ENCODE results near the gene MEIS3.

Gene MEIS3

DNA sequence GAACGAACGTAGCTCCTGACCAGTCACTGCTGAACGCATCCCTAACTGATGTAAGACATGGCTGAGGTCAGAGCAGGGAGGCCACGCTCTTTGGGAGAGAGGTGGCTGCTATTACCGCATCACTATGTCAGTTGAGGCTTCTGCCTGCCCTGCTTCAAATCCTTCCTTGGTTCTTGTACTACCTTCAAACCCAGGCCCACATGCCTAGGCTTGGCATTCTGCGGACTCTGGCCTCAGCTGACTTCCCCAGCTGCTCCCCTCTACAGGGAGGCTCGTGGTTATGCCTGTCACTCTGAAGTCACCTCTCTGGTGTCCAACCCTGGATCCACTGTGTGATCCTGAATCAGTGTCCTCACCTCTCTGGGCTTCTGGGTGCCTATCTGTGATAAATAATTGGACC, 14.8 kb upstream of the MEIS3 start:
- DNase-seq: no peak

DNA sequence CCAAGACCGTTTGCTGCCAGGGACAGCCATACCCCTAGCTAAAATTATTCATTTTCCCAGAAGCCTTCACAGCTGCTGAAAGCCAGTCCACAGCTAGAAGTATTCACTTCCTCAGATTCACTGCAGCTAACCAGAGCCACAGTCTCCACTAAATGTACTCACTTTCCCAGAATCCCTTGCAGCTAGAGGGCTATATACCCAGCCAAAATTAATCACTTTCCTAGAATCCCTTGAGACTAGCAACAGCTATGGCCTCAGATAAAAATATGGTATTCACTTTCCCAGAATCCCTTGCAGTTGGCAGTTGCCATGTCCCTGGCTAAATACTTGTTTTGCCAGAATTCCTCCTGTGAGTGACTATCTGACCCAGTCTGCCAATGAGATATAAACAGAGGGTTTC, 13.8 kb upstream of the MEIS3 start:
- DNase-seq: no peak

DNA sequence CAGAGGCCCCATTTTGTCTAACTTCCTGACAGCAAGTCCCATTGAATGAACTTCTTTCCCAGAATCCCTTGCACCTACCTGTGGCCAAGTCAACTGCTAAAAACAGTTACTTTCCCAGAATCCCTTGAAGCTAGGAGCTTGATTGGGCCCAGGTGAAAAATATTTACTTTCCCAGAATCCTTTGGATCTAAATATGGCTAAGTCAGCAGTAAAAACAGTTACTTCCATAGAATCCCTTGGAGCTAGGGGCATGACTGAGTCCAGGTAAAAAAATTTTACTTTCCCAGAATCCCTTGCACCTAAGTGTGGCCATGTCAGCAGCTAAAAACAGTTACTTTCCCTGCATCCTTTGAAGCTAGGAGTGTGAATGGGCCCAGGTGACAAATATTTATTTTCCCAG, 13.2 kb upstream of the MEIS3 start:
- DNase-seq: no peak

GRCh38 chr19:47432091-47432490, 12.8 kb upstream of the MEIS3 start:
- DNase-seq: no peak

- no peak for DNase-seq
Observed at GRCh38 chr19:47430041-47430802, 10.9 kb upstream of the MEIS3 start.

GRCh38 chr19:47429140-47429793, 9.9 kb upstream of the MEIS3 start:
- no peak for DNase-seq

- peak; percentile 91 for DNase-seq
Observed at GRCh38 chr19:47428177-47428894, 9.0 kb upstream of the MEIS3 start.

DNA sequence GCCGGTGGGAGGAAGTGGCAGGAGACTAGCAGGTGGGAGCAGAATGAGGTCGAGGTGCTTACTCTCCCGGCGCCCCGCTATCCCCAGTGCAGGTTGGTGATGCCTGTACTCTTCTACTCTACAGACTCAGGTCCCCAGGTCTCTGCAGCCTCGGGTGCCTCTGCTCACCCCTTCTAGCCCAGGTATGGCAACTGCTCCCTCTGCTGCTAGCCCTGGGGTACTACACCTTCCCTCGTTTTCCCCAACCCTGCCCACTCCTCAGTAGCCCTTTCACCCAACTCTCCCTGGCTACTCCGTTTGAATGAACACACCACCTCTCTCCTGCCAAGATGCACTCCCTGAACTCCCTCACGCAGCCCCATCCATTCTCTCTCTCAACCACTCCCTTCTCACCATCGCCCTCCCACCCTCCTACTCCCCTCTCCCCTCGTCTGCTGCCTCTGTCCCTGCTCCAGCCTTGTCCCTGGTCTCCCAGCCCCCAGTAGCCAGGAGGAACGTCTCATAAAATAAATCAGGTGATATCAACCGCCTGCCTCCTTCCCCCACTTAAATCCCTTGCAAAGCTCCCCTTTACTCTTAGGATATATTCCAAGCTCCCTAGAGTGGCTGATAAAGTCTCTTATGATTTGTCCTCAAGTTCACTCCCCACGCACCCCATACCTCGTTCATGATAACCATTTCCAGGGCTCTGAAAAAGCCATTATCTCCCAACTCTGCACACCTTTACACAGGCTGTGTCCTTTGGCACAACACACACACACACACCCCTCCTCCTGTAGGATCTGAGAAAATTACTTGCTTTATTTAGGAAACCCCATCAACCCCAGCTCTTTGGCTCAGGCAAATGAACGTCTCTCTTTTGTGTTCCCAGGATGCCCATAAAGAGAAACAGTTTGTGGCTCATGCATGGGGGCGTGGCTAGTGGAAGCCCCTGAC, 8.2 kb upstream of the MEIS3 start:
- DNase-seq: peak; percentile 75

GRCh38 chr19:47423203-47423882, 4.0 kb upstream of the MEIS3 start:
- DNase-seq: no peak

DNA sequence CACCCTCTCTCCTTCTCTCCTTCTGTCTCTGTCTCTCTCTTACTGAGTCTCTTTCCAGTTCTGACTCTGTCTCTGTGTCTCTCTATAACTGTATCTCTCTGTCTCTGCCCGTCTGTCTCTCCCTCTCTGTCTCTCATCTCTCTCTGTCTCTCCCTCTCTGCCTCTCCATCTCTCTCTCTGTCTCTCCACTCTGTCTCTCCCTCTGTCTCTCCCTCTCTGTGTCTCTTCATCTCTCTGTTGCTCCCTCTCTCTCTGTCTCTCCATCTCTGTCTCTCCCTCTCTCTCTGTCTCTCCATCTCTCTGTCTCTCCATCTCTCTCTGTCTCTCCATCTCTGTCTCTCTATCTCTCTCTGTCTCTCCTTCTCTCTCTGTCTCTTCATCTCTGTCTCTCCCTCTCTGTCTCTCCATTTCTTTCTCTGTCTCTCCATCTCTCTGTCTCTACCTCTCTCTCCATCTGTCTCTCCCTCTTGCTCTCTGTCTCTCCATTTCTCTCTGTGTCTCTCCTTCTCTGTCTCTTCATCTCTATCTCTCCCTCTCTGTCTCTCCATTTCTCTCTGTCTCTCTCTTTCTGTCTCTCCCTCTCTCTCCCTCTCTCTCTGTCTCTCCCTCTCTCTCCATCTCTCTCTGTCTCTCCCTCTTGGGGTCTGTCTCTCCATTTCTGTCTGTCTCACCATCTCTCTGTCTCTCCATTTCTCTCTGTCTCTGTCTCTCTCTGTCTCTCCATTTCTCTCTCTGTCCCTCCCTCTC, 3.3 kb upstream of the MEIS3 start:
- no peak for DNase-seq

DNA sequence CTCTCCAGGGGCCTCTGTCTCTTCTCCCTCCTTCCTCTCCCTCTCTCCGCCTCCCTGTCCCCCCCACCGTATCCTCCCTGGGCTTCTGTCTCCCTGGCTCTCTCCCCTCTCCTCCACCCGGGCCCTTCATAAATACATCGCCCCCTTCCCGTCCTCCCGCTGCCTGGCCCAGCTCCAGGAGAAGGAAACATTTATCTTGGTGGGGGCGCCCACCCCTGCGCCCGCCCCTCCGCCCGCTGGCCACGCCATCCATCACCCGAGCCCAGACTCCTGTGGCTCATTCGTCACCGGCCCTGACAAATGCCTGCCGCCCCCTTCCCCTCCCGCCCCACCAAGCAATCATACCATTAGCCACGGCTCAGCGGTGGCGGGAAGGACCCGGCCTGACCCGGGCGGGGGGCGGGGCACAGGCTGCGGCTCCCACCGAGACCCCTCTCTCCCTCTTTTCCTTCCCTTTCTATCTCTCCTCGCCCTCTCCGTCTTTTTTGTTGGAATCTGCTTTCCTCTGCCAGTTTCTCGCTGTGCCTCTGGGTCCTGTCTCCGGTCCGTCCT, 2.6 kb upstream of the MEIS3 start:
- DNase-seq: no peak

DNA sequence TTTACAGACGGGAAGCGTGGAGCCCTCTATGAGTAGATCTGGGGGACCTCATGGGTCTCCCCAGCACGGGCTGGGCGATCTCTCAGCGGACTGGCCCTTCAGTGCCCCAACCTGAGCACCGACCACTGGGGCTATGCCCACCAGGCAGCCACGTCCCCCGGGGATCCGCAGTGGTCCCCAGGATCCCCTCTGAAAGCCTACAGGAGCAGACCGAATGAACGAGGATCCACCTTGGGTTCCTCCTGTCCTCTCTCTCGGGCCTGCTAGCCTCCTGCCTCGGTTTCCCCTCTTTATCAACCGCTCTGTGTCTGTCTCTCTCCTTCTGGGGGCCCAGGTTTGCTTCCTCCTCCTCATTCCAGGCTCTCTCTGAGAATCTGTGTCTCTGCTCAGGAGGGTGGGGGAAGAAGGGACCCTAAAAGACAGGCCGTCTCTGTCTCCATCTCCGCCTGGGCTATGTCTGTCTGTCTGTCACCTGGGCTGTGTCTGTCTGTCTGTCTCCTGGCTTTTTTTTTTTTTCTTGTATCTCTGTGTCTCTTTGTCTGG, 2.0 kb upstream of the MEIS3 start:
- no peak for DNase-seq

GRCh38 chr19:47419789-47420188, 462 bp upstream of the MEIS3 start:
- no peak for DNase-seq

DNA sequence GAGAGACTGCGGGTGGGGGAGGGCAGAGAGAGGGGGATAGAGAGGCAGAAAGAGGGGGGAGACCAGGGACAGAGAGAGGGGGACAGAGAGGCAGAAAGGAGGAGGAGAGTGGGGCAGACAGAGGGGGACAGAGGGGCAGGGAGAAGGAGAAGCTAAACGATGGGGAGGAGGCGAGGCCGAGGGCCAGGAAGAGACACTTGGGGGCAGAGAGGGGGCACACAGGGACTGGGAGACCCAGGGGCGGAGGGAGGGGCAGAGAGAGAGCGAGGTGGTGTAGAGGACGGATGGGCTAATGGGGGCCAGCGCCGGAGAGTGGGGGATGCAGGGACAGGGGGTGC, 666 bp downstream of the MEIS3 start:
- DNase-seq: no peak

- no peak for DNase-seq
Observed at GRCh38 chr19:47417746-47418691, 1.3 kb downstream of the MEIS3 start.

GRCh38 chr19:47417107-47417745, 2.1 kb downstream of the MEIS3 start:
- no peak for DNase-seq

DNA sequence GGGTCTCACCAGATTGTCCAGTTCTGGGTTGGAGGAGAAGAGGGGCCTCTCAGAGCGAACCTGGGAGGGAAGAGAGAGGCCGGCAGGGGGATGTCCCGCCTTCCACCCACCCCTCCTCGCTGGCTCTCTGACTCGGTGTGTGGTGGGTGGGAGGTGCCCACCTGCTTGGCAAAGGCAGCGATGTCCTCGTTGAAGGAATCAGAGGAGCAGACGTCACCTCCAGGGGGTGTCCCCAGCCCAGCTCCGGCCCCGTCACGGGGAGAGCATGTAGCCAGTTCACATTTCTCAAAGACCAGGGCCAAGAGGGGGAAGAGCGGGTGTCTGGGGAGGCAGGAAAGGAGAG, 2.7 kb downstream of the MEIS3 start:
- no peak for DNase-seq

DNA sequence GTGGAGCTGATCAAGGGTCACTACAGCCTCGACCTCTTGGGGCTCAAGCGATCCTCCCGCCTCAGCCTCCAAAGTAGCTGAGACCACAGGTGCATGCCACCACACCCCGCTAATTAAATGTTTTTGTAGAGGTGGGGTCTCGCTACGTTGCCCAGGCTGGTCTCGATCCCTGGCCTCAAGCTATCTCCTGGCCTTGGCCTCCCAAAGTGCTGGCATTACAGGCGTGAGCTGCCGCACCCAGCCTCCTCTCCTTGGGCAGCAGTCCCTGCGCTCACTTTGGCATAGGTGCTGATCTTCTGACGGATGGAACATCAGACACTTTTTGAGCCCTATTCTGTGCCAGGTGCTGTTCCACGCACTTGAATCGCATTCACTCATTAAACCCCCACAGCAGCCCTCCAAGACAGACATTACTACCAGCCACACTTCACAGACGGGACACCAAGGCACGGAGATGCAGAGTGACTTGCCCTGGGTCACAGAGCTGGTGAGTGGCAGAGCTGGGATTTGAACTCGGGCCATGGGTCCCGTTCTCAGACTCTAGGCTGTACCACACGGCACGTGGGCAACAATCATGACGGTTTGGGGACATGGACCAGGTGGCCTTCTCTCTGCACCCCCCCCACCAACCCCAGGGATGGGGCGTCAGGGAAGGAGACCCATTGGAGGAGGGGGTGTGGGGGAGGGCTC, 3.2 kb downstream of the MEIS3 start:
- no peak for DNase-seq

DNA sequence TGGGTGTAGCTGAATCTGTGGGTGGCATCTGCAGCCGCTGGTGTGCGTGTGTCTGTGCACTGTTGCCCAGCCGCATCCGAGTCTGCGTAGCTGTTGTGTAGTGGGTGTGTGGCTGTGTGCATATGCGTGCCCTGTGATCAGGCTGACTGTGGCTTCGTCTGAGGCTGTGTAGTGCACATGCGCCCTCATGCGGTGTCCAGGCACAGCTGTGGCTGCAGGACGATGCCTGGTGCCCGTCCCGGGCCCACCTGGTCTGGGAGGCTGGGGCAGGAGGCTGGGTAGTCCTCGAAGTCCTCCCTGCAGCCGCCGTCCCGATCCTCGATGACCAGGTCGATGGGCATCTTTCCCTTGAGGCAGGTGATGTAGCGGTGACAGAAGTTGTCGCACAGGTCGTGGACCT, 4.9 kb downstream of the MEIS3 start:
- DNase-seq: no peak

All from CD4-positive, alpha-beta T cell treated with Interleukin-10 for 1 hour (primary cell).